ENCODE results near the gene FIP1L1.

Gene FIP1L1

DNA sequence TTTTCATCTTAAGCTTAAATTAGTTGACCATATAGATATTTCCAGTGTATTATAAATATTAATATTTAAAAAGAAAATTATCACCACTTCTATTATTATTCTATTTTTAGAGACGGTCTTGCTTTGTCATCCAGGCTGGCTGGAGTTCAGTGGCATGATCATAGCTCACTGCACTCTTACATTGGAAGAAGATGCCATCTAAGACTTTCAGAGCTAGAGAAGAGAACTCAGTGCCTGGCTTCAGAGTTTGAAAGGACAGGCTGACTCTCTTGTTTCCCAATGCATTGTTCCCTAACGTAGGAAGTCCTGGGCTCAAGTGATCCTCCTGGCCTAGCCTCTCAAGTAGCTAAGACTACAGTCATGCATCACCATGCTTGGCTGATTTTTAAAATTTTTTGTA lies 75.9 kb downstream of the FIP1L1 start:
- Histone ChIP-seq H3K27ac (replicated peaks) (no peak overlapping the region), H3K27me3 (ENCODE audit: insufficient read depth, poor library complexity, severe bottlenecking) (no peaks in the 10 kb centered on the region), H3K4me3 (replicated peaks; ENCODE audit: insufficient read depth, low read length) (no peak overlapping the region)
- no peak for DNase-seq (ENCODE audit: low read depth in 1 of 2, low spot score in 1 of 2)
- TF ChIP-seq, protein P1, sequence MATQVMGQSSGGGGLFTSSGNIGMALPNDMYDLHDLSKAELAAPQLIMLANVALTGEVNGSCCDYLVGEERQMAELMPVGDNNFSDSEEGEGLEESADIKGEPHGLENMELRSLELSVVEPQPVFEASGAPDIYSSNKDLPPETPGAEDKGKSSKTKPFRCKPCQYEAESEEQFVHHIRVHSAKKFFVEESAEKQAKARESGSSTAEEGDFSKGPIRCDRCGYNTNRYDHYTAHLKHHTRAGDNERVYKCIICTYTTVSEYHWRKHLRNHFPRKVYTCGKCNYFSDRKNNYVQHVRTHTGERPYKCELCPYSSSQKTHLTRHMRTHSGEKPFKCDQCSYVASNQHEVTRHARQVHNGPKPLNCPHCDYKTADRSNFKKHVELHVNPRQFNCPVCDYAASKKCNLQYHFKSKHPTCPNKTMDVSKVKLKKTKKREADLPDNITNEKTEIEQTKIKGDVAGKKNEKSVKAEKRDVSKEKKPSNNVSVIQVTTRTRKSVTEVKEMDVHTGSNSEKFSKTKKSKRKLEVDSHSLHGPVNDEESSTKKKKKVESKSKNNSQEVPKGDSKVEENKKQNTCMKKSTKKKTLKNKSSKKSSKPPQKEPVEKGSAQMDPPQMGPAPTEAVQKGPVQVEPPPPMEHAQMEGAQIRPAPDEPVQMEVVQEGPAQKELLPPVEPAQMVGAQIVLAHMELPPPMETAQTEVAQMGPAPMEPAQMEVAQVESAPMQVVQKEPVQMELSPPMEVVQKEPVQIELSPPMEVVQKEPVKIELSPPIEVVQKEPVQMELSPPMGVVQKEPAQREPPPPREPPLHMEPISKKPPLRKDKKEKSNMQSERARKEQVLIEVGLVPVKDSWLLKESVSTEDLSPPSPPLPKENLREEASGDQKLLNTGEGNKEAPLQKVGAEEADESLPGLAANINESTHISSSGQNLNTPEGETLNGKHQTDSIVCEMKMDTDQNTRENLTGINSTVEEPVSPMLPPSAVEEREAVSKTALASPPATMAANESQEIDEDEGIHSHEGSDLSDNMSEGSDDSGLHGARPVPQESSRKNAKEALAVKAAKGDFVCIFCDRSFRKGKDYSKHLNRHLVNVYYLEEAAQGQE (IDR thresholded peaks at IDR 0.05; ENCODE audit: insufficient replicate concordance, low read depth): no peak
- TF ChIP-seq, protein P2, sequence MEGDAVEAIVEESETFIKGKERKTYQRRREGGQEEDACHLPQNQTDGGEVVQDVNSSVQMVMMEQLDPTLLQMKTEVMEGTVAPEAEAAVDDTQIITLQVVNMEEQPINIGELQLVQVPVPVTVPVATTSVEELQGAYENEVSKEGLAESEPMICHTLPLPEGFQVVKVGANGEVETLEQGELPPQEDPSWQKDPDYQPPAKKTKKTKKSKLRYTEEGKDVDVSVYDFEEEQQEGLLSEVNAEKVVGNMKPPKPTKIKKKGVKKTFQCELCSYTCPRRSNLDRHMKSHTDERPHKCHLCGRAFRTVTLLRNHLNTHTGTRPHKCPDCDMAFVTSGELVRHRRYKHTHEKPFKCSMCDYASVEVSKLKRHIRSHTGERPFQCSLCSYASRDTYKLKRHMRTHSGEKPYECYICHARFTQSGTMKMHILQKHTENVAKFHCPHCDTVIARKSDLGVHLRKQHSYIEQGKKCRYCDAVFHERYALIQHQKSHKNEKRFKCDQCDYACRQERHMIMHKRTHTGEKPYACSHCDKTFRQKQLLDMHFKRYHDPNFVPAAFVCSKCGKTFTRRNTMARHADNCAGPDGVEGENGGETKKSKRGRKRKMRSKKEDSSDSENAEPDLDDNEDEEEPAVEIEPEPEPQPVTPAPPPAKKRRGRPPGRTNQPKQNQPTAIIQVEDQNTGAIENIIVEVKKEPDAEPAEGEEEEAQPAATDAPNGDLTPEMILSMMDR (IDR thresholded peaks at IDR 0.05; ENCODE audit: insufficient read depth, low read length): no peak
- TF ChIP-seq GABPA (IDR thresholded peaks at IDR 0.05; ENCODE audit: low read depth) (no peak), SPI1 (IDR thresholded peaks at IDR 0.05; ENCODE audit: borderline replicate concordance, low read depth) (no peak), POLR2AphosphoS5 (IDR thresholded peaks at IDR 0.05; ENCODE audit: low read depth) (no peak)

DNA sequence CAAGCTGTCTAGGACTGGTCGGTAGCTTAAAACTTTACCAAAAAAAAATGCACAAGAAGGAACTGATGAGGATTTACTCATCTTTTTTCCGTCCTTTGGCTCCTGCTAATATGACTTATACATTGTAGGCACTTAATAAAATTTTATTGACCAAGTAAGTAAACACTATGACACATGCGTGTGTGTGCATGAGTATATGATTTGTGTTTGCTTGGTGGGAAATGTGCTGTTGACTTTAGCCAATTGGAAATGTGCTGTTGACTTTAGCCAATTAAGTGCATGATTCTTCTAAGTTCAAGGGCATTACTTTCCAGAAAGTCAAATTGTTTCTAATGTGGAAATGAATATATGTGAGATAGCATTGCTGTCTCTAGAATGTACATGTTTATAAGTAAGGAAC lies 78.3 kb downstream of the FIP1L1 start:
- no peak for DNase-seq (ENCODE audit: low read depth in 1 of 2, low spot score in 1 of 2)
- Histone ChIP-seq H3K27me3 (ENCODE audit: insufficient read depth, poor library complexity, severe bottlenecking) (no peaks in the 10 kb centered on the region), H3K27ac (replicated peaks) (no peak overlapping the region), H3K4me3 (replicated peaks; ENCODE audit: insufficient read depth, low read length) (no peak overlapping the region)
- TF ChIP-seq, protein P2 (IDR thresholded peaks at IDR 0.05; ENCODE audit: insufficient read depth, low read length): no peak
- TF ChIP-seq SPI1 (IDR thresholded peaks at IDR 0.05; ENCODE audit: borderline replicate concordance, low read depth) (no peak), POLR2AphosphoS5 (IDR thresholded peaks at IDR 0.05; ENCODE audit: low read depth) (no peak)

DNA sequence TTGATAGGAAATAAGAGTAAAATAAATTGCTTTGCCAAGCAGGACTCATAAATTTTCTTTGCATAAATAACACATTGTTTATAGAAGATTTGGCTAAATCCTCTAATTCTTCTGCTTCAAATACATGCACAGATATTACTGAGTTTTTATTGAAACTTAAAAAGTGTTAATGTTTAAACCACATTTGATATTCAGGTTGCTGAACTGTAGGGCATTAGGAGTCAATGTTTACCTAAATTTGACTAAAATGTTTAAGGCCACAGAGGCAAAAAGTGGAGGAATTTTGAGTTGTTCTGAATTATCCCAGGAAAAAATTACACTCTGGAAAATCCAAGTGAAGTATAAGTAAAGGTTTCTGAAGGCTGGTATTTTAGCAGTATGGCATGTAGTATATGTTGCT lies 78.7 kb downstream of the FIP1L1 start:
- Histone ChIP-seq H3K27ac (replicated peaks) (no peak overlapping the region), H3K4me3 (replicated peaks; ENCODE audit: insufficient read depth, low read length) (no peak overlapping the region), H3K27me3 (ENCODE audit: insufficient read depth, poor library complexity, severe bottlenecking) (no peaks in the 10 kb centered on the region)
- no peak for TF ChIP-seq GABPA (IDR thresholded peaks at IDR 0.05; ENCODE audit: low read depth)
- TF ChIP-seq, protein P1 (IDR thresholded peaks at IDR 0.05; ENCODE audit: insufficient replicate concordance, low read depth): no peak
- TF ChIP-seq SPI1 (IDR thresholded peaks at IDR 0.05; ENCODE audit: borderline replicate concordance, low read depth): no peak
- no peak for TF ChIP-seq POLR2AphosphoS5 (IDR thresholded peaks at IDR 0.05; ENCODE audit: low read depth)
- TF ChIP-seq, protein P2 (IDR thresholded peaks at IDR 0.05; ENCODE audit: insufficient read depth, low read length): no peak
- DNase-seq (ENCODE audit: low read depth in 1 of 2, low spot score in 1 of 2): no peak

DNA sequence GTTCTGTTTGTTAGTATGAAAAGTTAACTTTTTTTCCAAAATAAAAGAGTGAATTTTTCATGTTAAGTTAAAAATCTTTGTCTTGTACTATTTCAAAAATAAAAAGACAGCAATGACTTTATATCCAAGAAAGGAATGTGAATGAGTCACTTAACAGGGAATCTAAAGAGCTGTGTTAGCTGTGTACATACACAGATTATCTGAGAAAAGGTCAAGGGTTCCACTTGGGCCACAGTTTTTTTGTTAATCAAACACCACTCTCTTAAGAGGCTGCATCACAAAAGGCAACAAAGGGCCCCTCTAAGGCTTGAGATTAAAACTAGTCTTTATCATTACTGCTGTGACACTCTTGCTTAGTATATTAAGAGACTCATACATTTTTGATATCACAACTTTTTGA lies 82.1 kb downstream of the FIP1L1 start:
- H3K27me3 ChIP-seq (ENCODE audit: insufficient read depth, poor library complexity, severe bottlenecking): no peaks in the 10 kb centered on the region
- no peak for TF ChIP-seq GABPA (IDR thresholded peaks at IDR 0.05; ENCODE audit: low read depth)
- no peak for TF ChIP-seq SPI1 (IDR thresholded peaks at IDR 0.05; ENCODE audit: borderline replicate concordance, low read depth)
- no peak for TF ChIP-seq POLR2AphosphoS5 (IDR thresholded peaks at IDR 0.05; ENCODE audit: low read depth)
- TF ChIP-seq, protein P1 (IDR thresholded peaks at IDR 0.05; ENCODE audit: insufficient replicate concordance, low read depth): no peak
- TF ChIP-seq, protein P2 (IDR thresholded peaks at IDR 0.05; ENCODE audit: insufficient read depth, low read length): no peak
- DNase-seq (ENCODE audit: low read depth in 1 of 2, low spot score in 1 of 2): no peak
- H3K27ac ChIP-seq (replicated peaks): no peak overlapping the region
- no peak overlapping the region for H3K4me3 ChIP-seq (replicated peaks; ENCODE audit: insufficient read depth, low read length)

Data from HL-60 (cell line).